CD4-positive, alpha-beta T cell treated with Interleukin-10 for 1 hour (primary cell): ENCODE data around the gene CLPSL2.

Experiments
- DNase-seq: peaks from one replicate; pipeline ENCODE4 v3.0.0-alpha.2; 2020

Gene CLPSL2

GRCh38 chr6:35788423-35788982, 12.1 kb downstream of the CLPSL2 start:
- DNase-seq: no peak

- DNase-seq: no peak
Measured at GRCh38 chr6:35790683-35791082, 14.3 kb downstream of the CLPSL2 start.

GRCh38 chr6:35794536-35795452, 18.4 kb downstream of the CLPSL2 start:
- DNase-seq: no peak

- DNase-seq: no peak
Measured at GRCh38 chr6:35795453-35796071, 19.2 kb downstream of the CLPSL2 start.

DNA sequence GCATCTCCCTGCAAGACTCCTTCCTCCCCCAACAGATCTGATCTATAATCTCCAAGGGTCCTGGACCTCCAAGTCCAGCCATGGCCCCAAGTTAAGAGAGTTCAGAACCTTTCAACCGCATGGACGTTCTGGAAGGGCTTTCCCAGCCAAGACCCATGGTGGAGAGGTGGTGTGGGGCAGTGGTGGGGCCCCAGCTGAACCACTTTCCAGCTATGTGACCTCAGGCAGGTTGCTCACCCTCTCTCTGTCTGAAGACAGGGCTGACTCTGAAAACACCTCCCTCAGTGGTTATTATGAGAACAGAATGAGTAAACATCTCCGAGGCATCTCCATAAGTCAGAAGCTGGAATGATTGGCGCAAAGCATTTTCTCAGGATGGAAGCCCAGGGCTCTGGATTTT, 19.8 kb downstream of the CLPSL2 start:
- no peak for DNase-seq

DNA sequence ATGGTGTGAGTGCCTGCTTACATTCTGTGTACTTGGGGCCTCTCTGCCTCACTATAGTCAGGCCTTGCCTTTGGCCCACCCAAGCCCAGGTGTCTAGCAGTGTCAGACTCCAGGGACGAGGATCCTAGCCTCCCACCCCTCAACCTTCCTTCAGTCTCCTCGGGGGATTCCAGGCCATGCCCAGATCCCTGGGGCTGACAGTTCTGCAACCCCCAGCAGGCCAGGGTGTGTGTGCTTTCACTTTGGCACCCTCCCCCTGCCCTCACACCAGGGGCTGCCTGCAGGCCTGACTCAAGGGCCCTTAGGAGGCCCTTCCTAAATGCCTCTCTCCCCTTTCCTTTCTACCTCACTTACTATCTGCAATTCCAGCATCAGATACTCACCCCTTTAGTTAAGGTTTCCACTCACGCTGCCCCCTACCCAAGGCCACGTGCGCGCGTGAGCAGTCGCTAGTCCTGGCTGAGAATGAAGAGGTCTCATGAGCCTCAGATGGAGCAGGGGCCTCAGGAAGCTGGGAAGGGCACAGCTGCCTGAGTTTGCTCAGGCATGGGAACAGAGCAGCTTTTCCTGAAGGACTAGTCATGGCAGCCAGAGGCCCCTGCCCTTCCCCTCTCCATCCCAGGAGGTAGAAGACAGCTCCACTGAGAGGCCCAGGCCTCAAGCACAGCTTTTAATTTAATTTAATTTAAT, 21.6 kb downstream of the CLPSL2 start:
- DNase-seq: no peak

GRCh38 chr6:35798706-35799105, 22.3 kb downstream of the CLPSL2 start:
- DNase-seq: no peak

- no peak for DNase-seq
Measured at GRCh38 chr6:35801148-35801547, 24.8 kb downstream of the CLPSL2 start.

- DNase-seq: peak; percentile 43
Measured at GRCh38 chr6:35804996-35805736, 28.8 kb downstream of the CLPSL2 start, which contains the start of gene LHFPL5. TSS of gene LHFPL5 (plus strand) at chr6:35805352. CDS start at chr6:35805671, 319 bp downstream.

GRCh38 chr6:35808688-35809087, 32.3 kb downstream of the CLPSL2 start:
- no peak for DNase-seq

GRCh38 chr6:35809809-35810208, 33.4 kb downstream of the CLPSL2 start:
- no peak for DNase-seq

DNA sequence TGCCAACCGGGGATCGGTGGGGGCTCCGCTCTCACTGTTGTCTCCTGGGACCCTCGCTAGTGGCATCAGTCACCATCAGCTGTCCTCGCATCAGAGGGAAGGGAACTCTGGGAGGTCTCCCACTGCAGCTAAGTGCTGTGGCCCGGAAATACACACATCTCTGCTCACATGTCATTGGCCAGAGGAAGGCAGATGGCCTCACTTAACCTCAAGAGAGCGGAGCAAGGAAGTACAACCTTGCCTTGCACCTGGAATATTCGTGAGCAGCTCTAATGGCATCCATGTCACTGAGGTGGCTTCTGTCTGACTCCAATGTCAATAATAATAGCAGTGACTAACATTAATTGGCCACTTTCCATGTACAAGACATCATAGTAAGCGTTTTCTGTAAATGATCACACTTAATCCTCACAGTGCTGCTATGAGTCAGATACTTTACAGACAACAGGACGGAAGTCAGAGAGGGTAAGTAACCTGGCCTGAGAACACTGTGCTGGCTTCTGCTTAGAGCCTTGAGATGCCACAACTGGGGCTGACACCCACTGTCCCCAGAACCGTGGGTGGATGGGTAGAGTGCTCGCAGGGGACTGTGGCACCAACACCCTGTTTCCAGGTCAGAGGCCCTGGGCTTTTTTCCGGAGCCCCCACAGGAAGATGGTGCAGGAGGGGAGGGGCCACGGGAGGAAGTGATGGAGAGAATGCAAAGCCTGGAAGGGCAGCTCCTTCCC, 34.7 kb downstream of the CLPSL2 start:
- DNase-seq: no peak

- no peak for DNase-seq
Measured at GRCh38 chr6:35811699-35811995, 35.2 kb downstream of the CLPSL2 start.

DNA sequence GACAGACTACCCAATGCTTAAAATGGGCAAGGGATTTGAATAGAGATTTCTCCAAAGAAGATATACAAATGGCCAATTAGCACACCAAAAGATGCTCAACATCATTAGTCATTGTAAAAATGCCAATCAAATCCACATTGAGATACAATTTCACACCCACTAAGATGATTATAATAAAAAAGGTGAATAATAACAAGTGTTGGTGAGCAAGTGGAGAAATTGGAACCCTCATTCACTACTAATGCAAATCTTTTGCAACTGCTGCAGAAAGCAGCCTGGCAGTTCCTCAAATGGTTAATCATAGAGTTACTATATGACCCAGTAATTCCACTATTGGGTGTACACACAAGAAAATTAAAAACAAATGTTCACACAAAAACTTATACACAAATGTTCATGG, 41.1 kb downstream of the CLPSL2 start:
- no peak for DNase-seq

- no peak for DNase-seq
Measured at GRCh38 chr6:35823601-35824000, 47.2 kb downstream of the CLPSL2 start.

GRCh38 chr6:35824552-35825192, 48.3 kb downstream of the CLPSL2 start:
- no peak for DNase-seq
